Stimulated activated CD8-positive, alpha-beta memory T cell treated with anti-CD3 and anti-CD28 coated beads, Interleukin-4, amount 100 ng/mL, for 4 hours (primary cell): ENCODE measurements around the gene AGT.
"Not testable (repeated sequence)": the region's sequence is repeated elsewhere in the genome, so short reads cannot be mapped to it uniquely, and the experiment has no call there.

ENCODE experiments used
- DNase-seq, 2 donors: peaks; one replicate each; pipeline ENCODE4 v3.0.0-alpha.2; 2020; ENCODE audit warnings: low read depth in 2 of 2, low spot score in 1 of 2

AGT gene

GRCh38 chr1:230744382-230744781 is 30.5 kb upstream of the AGT start:
- DNase-seq, result no peak

- no peak for DNase-seq
Observed at GRCh38 chr1:230743899-230744298, 30.0 kb upstream of the AGT start.

DNA sequence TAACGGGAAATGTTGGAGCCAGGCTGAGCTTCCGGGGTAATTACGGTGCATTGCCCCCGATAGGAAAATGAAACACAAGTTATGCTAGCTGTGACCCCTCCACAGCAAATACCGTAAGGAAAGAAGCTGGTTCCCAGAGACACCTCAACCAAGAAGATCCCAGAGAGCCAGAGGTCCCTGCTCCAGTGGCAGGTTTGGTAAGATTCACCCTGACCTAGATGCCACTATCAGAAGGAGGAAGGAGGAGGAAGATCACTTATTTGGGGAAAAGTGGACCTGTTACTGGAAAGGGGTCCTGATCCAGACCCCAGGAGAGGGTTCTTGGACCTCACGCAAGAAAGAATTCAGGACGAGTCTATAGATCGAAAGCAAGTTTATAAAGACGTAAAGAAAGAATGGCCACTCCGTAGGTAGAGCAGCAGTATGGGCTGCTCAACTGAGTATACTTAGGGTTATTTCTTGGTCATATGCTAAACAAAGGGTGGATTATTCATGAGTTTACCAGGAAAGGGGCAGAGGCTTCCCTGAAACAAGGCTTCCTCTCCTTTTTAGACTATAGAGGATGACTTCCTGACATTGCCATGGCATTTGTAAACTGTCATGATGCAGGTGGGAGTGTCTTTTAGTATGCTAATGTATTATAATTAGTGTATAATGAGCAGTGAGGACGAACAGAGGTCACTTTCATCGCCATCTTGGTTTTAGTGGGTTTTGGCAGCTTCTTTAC is 25.8 kb upstream of the AGT start:
- no peak for DNase-seq

DNA sequence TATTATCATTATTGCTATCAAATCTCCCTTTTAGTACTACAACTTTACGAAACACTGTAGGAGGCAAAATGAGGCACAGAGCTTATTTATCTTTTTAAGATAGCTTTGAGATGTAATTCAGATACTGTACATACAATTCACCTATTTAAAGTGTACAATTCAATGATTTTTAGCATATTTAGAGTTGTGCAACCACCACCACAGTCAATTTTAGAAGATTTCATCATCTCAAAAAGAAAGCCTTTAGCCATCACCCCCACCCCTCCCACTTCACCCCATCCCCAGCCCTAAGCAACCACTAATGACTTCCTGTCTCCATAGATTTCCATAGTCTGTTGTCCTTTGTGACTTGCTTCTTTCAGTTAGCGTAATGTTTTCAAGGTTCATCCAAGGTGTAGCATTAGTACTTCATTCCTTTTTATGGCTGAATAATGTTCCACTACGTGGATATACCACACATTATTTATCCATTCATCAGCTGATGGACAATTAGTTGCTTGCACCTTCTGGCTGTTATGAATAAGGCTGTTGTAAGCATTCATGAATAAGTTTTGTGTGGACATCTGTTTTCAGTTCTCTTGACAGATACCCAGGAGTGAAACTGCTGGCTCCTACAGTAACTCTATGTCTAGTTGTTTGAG is 23.8 kb upstream of the AGT start:
- DNase-seq, result no peak

DNA sequence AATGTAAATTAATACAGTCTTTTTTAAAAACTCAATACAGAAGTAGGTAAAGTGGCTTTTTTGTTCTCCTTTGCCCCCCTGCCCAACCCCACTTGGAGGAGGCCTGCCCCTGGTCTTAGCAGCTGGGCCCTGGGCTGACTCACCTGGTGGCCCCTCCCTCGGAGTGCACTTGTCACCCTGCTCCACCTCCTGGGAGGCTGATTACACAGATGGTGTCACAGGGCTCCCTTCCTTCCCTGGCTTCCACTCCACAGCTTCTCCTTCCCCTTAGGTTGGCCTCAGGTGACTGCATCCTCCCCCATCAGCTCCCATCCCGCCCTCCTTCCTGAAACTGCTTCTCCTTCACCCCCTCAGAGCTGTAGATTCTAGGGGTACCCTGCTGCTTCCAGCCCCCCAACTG is 21.5 kb upstream of the AGT start:
- DNase-seq, result no peak

GRCh38 chr1:230730977-230731376 is 17.1 kb upstream of the AGT start:
- DNase-seq, result no peak

GRCh38 chr1:230728710-230729392 is 14.9 kb upstream of the AGT start:
- no peak for DNase-seq

GRCh38 chr1:230725256-230726012 is 11.5 kb upstream of the AGT start:
- no peak for DNase-seq

- not testable (repeated sequence) for DNase-seq
Observed at GRCh38 chr1:230721849-230722522, 8.1 kb upstream of the AGT start.

DNA sequence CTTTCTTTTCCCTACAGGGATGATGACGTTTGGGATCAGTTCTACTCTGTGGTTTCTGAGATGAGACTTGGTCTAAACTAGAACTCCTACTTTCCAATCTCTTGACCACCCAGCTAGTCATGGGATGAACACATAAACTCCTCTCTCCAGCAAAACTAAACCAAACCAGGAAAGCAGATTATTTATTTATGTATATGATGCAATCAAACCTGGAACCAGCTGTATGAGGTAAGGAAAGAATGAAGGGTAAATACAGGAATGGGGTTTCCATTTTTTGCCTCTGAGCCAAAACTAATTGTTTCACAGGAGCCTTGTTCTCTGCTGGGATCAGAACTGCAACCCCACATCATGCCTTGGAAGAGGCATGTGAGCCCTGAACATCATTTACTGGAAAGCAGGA is 3.3 kb upstream of the AGT start:
- DNase-seq, result no peak

DNA sequence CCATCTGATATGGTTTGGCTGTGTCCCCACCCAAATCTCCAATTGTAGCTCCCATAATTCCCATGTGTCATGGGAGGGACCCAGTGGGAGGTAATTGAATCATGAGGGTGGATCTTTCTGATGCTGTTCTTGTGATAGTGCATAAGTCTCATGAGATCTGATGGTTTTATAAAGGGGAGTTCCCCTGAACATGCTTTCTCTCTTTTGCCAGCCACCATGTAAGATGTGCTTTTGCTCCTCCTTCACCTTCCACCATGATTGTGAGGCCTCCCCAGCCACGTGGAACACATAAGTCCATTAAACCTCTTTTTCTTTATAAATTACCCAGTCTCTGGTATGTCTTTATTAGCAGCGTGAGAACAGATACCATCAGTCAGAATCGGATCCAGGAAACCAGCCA is 2.5 kb upstream of the AGT start:
- not testable (repeated sequence) for DNase-seq

DNA sequence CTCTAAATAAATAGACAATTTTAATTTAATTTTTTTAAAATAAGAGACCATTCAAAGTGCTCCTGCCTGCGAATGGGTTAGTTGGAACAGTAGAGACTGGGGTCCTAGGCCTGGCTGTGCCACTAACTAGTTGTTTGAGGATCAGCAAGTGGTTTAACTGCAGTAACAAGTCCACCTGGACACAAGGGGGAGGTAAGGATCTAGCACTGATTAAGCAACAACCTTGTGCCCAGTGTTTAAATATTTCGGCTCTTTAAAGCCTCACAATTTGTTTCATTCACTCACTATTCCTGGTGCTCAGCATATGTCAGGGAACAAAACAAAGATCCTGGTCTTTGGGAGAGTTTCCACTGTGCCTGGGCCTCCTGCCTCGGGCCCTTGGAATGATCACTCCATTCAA is 1.6 kb upstream of the AGT start:
- DNase-seq, result no peak

DNA sequence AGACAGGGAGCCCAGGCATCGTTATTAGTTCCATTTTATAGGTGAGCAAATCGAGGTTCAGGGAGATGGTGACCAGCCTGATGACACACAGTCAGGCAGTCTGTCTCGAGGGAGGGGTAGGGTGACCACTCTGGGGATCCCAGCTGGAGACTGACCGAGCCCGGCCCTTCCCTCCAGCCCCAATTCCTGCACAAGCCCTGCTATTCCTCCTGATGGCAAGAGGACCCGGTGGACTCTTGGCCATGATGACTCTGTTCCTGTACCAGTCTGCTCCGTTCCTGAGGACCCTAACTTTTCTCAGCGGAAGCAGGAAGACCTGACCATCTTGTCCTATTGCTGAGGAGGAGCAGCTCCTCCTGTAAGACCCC is 391 bp downstream of the AGT start:
- DNase-seq, result no peak

DNA sequence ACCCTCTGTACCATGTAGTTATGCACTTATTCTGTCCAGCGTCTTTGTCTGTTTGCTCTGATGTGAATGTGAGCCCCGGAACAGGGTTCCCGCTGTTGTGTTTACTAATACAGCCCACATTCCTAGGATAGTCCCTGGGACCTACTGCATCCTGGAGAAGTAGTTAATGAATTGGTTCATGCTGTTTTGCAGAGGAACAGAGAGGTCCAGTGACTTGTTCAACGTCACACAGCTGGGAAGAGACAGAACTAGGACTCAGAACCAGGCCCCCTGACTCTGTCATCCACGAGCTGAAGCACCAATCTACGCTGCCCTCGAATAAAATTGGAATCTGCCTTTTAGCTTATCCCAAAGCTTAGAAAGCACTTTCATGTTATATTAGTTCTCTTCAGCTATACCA is 784 bp downstream of the AGT start:
- no peak for DNase-seq

- no peak for DNase-seq
Observed at GRCh38 chr1:230712470-230712942, 1.4 kb downstream of the AGT start.

DNA sequence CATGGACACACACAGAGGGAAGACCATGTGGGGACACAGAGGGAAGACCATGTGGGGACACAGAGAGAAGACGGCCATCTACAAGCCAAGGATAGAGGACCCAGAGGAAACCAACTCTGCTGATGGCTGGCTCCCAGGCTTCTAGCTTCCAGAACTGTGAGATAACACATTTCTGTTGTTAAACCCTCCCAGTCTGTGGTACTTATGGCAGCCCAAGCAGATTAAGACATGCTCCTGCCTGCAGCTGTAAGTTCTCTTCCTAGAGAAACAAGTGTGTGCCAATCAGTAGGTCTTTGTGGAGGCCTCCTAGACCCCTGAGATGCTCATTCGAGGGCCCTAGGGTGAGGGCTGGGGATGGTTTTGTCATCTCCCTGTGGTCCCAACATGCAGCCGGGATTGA is 2.7 kb downstream of the AGT start:
- no peak for DNase-seq

DNA sequence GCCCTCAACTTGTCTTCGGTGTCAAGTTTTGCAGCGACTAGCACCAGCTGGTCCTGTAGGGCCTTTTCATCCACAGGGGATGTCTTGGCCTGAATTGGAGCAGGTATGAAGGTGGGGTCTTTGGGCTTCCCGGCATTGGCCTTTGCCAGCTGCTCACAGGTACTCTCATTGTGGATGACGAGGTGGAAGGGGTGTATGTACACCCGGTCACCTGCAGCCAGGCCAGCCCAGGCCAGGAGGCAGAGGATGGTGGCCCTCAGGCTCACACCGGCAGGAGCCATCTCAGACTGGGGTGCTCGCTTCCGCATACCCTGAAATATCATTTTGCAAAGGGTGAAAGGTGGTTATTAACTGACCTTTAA is 3.4 kb downstream of the AGT start:
- DNase-seq, result no peak

DNA sequence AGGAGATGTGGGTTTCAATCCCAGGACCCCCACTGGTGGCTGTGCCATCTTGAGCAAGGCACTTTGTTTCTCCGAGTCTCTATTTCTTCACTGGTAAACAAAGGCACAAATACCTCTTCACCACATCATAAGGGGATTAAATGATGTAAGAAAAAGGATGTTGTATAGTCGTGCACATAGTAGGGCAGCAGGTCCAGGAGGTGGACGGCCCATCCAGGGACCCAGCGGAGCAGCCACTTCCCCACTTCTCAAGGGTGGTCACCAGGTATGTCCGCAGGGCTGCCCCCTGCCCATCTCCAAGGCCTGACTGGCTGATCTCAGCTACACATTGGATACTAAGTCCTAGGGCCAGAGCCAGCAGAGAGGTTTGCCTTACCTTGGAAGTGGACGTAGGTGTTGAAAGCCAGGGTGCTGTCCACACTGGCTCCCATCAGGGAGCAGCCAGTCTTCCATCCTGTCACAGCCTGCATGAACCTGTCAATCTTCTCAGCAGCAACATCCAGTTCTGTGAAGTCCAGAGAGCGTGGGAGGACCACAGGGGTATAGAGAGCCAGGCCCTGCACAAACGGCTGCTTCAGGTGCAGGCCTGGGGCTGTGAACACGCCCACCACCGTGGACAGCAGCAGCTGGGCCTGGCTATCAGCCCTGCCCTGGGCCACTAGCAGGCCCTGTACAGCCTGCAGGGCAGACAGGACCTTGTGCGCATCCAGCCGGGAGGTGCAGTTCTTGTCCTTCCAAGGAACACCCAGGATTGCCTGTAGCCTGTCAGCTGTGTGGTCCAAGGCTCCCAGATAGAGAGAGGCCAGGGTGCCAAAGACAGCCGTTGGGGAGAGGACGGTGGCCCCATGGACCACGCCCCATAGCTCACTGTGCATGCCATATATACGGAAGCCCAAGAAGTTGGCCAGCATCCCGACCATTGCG is 4.0 kb downstream of the AGT start:
- no peak for DNase-seq

GRCh38 chr1:230708631-230709580 is 5.0 kb downstream of the AGT start:
- DNase-seq, result no peak
